Caco-2 (cell line): Measurements from ENCODE around the gene EPS15. TPM values are rescaled to one million over a fixed set of nuclear protein-coding genes. Genes with fewer than 3 reads are reported as not detected.

Source experiments
- BruUV-seq: library from RNA; stranded (reverse); fragments of 400-500 nt; replicated peaks from 2 replicates; lab custom pipeline; 2021; lab: Mats Ljungman, UMichigan
- CTCF ChIA-PET: fragments of 300-600 bp; sonication (Branson Sonifier 250); formaldehyde crosslinking; loops from one replicate; lab custom pipeline; 2022; ENCODE audit warnings: antibody characterized with exemption; lab: Charles Lee
- POLR2A ChIA-PET: fragments of 300-600 bp; sonication (Branson Sonifier 250); formaldehyde crosslinking; loops from one replicate; lab custom pipeline; 2022; ENCODE audit warnings: antibody characterized with exemption; lab: Charles Lee
- DNase-seq, 2 experiments: peaks; one replicate each; pipeline versions ENCODE4 v3.0.0 to v3.0.0-alpha.2; 2020 to 2022
- H3K27me3 ChIP-seq: replicated peaks from 2 replicates; pipeline ENCODE4 v1.6.0; 2011; ENCODE audit warnings: low read length; ENCODE audit not compliant: control insufficient read depth, insufficient read depth
- H3K36me3 ChIP-seq: 2 replicates; pipeline ENCODE4 v1.5.1; 2011; ENCODE audit warnings: low read length; ENCODE audit not compliant: control insufficient read depth, insufficient read depth
- H3K4me1 ChIP-seq: fragments of 250-450 bp; sonication (Bioruptor Pico); 2 replicates; pipeline ENCODE4 v1.5.1; 2020; ENCODE audit warnings: mild to moderate bottlenecking
- H3K4me3 ChIP-seq: 2 replicates; pipeline ENCODE4 v1.5.1; 2011; ENCODE audit warnings: low read depth, mild to moderate bottlenecking, control low read depth, low read length
- H3K9me3 ChIP-seq: fragments of 250-450 bp; sonication (Bioruptor Pico); 2 replicates; pipeline ENCODE4 v1.5.1; 2020; ENCODE audit warnings: mild to moderate bottlenecking, moderate library complexity
- H3K27ac Mint-ChIP-seq: one replicate; pipeline ENCODE4 v1.8.0; 2022; ENCODE audit warnings: mixed read lengths; ENCODE audit not compliant: unreplicated experiment
- H3K27me3 Mint-ChIP-seq: one replicate; pipeline ENCODE4 v1.8.0; 2022; ENCODE audit warnings: mixed read lengths; ENCODE audit not compliant: insufficient read depth, unreplicated experiment
- H3K36me3 Mint-ChIP-seq: one replicate; pipeline ENCODE4 v1.8.0; 2022; ENCODE audit warnings: mild to moderate bottlenecking, mixed read lengths; ENCODE audit not compliant: insufficient read depth, unreplicated experiment
- H3K4me1 Mint-ChIP-seq: one replicate; pipeline ENCODE4 v1.8.0; 2022; ENCODE audit warnings: low read depth, mixed read lengths; ENCODE audit not compliant: unreplicated experiment
- H3K4me3 Mint-ChIP-seq: one replicate; pipeline ENCODE4 v1.8.0; 2022; ENCODE audit warnings: mild to moderate bottlenecking, moderate library complexity, mixed read lengths; ENCODE audit not compliant: unreplicated experiment
- H3K9me3 Mint-ChIP-seq: one replicate; pipeline ENCODE4 v1.8.0; 2022; ENCODE audit warnings: mixed read lengths; ENCODE audit not compliant: unreplicated experiment
- CTCF ChIP-seq, 2 experiments: fragments of 200-600 bp in 1 of 2; IDR thresholded peaks; 1 replicate in 1 of 2; 2 replicates in 1 of 2; pipeline versions ENCODE4 v1.5.1 to v1.8.0; 2011 to 2022; ENCODE audit warnings: antibody characterized with exemption in 1 of 2, control low read depth in 1 of 2, inconsistent platforms in 1 of 2, low read depth in 1 of 2, low read length in 1 of 2, mild to moderate bottlenecking in 1 of 2, moderate library complexity in 1 of 2; ENCODE audit not compliant: insufficient read depth in 1 of 2, severe bottlenecking in 1 of 2, unreplicated experiment in 1 of 2
- intact Hi-C: fragments of 100-400 bp; cut with micrococcal nuclease; formaldehyde crosslinking; loops from one replicate; pipeline ENCODE4 v1.10.0; 2022; ENCODE audit not compliant: unreplicated experiment
- total RNA-seq: library from RNA; stranded (reverse); gene quantifications from 2 replicates; pipeline ENCODE4 v1.2.3, GENCODE V29; 2022

The EPS15 gene
- total RNA-seq, 1 experiment from 2014 or later = 41.5 TPM

- H3K9me3 ChIP-seq = no peaks in the 10 kb centered on the region
- POLR2A ChIA-PET = no interaction called here
- Mint-ChIP-seq H3K27ac (no peak overlapping the region), H3K27me3 (no peaks in the 10 kb centered on the region), H3K9me3 (no peaks in the 10 kb centered on the region), H3K4me1 (peaks cover 20% of the 10 kb centered on the region), H3K36me3 (no peaks in the 10 kb centered on the region), H3K4me3 (no peak overlapping the region)
- BruUV-seq = no TSS peak
- H3K4me3 ChIP-seq = no peak overlapping the region
- CTCF ChIA-PET = interaction anchor here (1.9 kb wide), 1 partner anchor 17 kb away, joined by 6 read pairs; no protein-coding TSS in a partner anchor
- intact Hi-C loops = no loop called here
- no peaks in the 10 kb centered on the region for H3K4me1 ChIP-seq
- DNase-seq = no peak
- H3K36me3 ChIP-seq = no peaks in the 10 kb centered on the region; the same call in 1 of the 2 replicates
- H3K27me3 ChIP-seq = no peaks in the 10 kb centered on the region
- TF ChIP-seq CTCF (IDR thresholded peaks at IDR 0.05; ENCODE audit: insufficient read depth in 1 of 2, low read depth in 1 of 2, low read length in 1 of 2, severe bottlenecking in 1 of 2, unreplicated experiment in 1 of 2) = no peak
These were observed 205.7 kb downstream of the EPS15 start for GRCh38 chr1:51313268-51313852.

GRCh38 chr1:51312718-51313117 lies 206.3 kb downstream of the EPS15 start:
- intact Hi-C loops = no loop called here
- no peak overlapping the region for H3K27ac Mint-ChIP-seq
- no peaks in the 10 kb centered on the region for H3K9me3 Mint-ChIP-seq
- no peak overlapping the region for H3K4me3 ChIP-seq
- ChIA-PET CTCF (interaction anchor here (1.9 kb wide), 1 partner anchor 16 kb away, joined by 6 read pairs; no protein-coding TSS in a partner anchor), POLR2A (no interaction called here)
- no peaks in the 10 kb centered on the region for H3K27me3 Mint-ChIP-seq
- no peaks in the 10 kb centered on the region; the same call in 1 of the 2 replicates for H3K36me3 ChIP-seq
- H3K4me1 ChIP-seq = no peaks in the 10 kb centered on the region
- no peaks in the 10 kb centered on the region for H3K9me3 ChIP-seq
- no peaks in the 10 kb centered on the region for H3K36me3 Mint-ChIP-seq
- H3K4me1 Mint-ChIP-seq = peaks cover 20% of the 10 kb centered on the region
- BruUV-seq = no TSS peak
- TF ChIP-seq CTCF (IDR thresholded peaks at IDR 0.05; ENCODE audit: insufficient read depth in 1 of 2, low read depth in 1 of 2, low read length in 1 of 2, severe bottlenecking in 1 of 2, unreplicated experiment in 1 of 2) = no peak
- H3K27me3 ChIP-seq = no peaks in the 10 kb centered on the region
- DNase-seq = no peak
- H3K4me3 Mint-ChIP-seq = no peak overlapping the region

- intact Hi-C loops = no loop called here
- no peaks in the 10 kb centered on the region for H3K9me3 ChIP-seq
- H3K27me3 ChIP-seq = no peaks in the 10 kb centered on the region
- no peak for TF ChIP-seq CTCF (IDR thresholded peaks at IDR 0.05; ENCODE audit: insufficient read depth in 1 of 2, low read depth in 1 of 2, low read length in 1 of 2, severe bottlenecking in 1 of 2, unreplicated experiment in 1 of 2)
- POLR2A ChIA-PET = no interaction called here
- no peaks in the 10 kb centered on the region for H3K4me1 ChIP-seq
- Mint-ChIP-seq H3K36me3 (no peaks in the 10 kb centered on the region), H3K9me3 (no peaks in the 10 kb centered on the region), H3K4me1 (peaks cover 20% of the 10 kb centered on the region), H3K4me3 (no peak overlapping the region), H3K27ac (no peak overlapping the region), H3K27me3 (no peaks in the 10 kb centered on the region)
- CTCF ChIA-PET = no interaction called here
- no peaks in the 10 kb centered on the region; the same call in 1 of the 2 replicates for H3K36me3 ChIP-seq
- no peak overlapping the region for H3K4me3 ChIP-seq
- BruUV-seq = no TSS peak
- no peak for DNase-seq
These were observed 207.2 kb downstream of the EPS15 start for GRCh38 chr1:51311826-51312225.
